ENCODE data around the gene UNC45B. TPM values are rescaled to one million over a fixed set of nuclear protein-coding genes. Genes with fewer than 3 reads are reported as not detected.

Gene UNC45B
- total and polyA plus RNA-seq, 2 donors (not counting 1 experiment from before 2014, with no cell fraction given) = not detected

DNA sequence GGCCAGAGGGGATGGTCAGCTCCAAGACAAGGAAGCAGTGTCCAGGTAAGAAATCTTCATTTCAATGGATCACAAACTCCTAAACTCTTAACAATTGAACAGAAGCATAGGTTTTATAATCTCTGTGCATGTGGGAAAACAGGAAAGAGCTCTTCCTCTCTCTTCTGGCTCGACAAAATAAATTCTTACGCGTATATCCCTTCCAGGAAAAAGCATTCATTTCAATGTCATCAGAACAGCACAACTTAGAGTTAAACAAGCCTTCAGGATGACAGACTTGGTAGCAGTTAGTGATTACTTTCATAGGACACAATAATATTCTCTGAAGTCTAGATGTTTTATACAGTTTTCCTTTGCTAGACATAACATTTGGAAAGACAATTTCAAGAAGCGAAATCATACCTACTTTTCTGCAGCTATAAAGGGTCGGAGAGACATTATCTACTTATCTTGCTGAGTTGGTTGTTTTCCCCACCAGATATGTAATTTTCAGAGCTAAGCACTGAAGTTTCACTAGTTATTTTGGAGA lies 65.9 kb downstream of the UNC45B start:
- no peak overlapping the region for H3K4me3 ChIP-seq (ENCODE audit: control extremely low read depth in 1 of 5, extremely low read depth in 1 of 5, insufficient read depth in 1 of 5, low read depth in 2 of 5, low read length in 4 of 5)

DNA sequence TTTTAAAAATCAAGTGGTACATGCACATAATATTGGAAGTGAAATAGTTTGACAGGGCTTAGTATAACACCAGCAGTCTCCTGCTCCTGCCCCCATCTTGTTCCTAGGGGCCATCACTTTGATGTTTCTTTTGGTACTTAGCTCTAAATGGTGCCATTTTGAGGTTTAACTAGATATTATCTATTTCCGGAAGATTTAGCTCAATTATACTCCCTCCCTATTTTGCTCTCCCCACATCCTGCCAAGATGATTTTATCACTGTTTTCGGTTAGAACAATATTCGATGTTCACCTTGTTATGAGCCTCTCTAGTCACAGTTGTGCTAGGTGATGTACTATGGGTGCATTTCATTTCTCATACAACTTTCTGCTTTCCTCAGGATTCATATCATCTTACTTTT lies 66.6 kb downstream of the UNC45B start:
- Histone ChIP-seq H3K4me1 (ENCODE audit: control insufficient read depth in 2 of 2, insufficient read depth in 2 of 2, low read length in 2 of 2) (no peaks in the 10 kb centered on the region), H3K36me3 (replicated peaks in 1 of 2; ENCODE audit: control extremely low read depth in 1 of 2, control insufficient read depth in 1 of 2, extremely low read depth in 1 of 2, insufficient read depth in 2 of 2, low read length in 1 of 2) (no peaks in the 10 kb centered on the region), H3K27me3 (replicated peaks in 1 of 4; ENCODE audit: control extremely low read depth in 1 of 4, control insufficient read depth in 3 of 4, insufficient read depth in 4 of 4, low read length in 3 of 4) (peaks cover 0 to 14% (median 2%) of the 10 kb centered on the region in 4 experiments), H3K4me2 (replicated peaks; ENCODE audit: low read depth, low read length, poor library complexity, severe bottlenecking) (no peak overlapping the region), H3K79me2 (ENCODE audit: control insufficient read depth, insufficient read depth, low read length) (no peaks in the 10 kb centered on the region), H3K27ac (ENCODE audit: low read length in 2 of 2) (no peak overlapping the region), H3K9me3 (ENCODE audit: control extremely low read depth in 1 of 3, control insufficient read depth in 2 of 3, insufficient read depth in 1 of 3, low read length in 2 of 3) (peaks cover 0 to 2% (median 0%) of the 10 kb centered on the region in 3 donors), H4K20me1 (ENCODE audit: control insufficient read depth, insufficient read depth, low read length, poor library complexity, severe bottlenecking) (no peaks in the 10 kb centered on the region), H3K9ac (ENCODE audit: low read length) (no peak overlapping the region), H2AFZ (ENCODE audit: insufficient read depth, low read depth, low read length, poor library complexity, severe bottlenecking) (no peak overlapping the region), H3K4me3 (ENCODE audit: control extremely low read depth in 1 of 5, extremely low read depth in 1 of 5, insufficient read depth in 1 of 5, low read depth in 2 of 5, low read length in 4 of 5) (no peak overlapping the region)
- TF ChIP-seq, protein P1, sequence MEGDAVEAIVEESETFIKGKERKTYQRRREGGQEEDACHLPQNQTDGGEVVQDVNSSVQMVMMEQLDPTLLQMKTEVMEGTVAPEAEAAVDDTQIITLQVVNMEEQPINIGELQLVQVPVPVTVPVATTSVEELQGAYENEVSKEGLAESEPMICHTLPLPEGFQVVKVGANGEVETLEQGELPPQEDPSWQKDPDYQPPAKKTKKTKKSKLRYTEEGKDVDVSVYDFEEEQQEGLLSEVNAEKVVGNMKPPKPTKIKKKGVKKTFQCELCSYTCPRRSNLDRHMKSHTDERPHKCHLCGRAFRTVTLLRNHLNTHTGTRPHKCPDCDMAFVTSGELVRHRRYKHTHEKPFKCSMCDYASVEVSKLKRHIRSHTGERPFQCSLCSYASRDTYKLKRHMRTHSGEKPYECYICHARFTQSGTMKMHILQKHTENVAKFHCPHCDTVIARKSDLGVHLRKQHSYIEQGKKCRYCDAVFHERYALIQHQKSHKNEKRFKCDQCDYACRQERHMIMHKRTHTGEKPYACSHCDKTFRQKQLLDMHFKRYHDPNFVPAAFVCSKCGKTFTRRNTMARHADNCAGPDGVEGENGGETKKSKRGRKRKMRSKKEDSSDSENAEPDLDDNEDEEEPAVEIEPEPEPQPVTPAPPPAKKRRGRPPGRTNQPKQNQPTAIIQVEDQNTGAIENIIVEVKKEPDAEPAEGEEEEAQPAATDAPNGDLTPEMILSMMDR (IDR thresholded peaks at IDR 0.05) = no peak
- TF ChIP-seq EZH2 (IDR thresholded peaks at IDR 0.05; ENCODE audit: borderline replicate concordance, insufficient read depth, low read depth, low read length, poor library complexity, severe bottlenecking) = no peak
- intact Hi-C loops (cut with micrococcal nuclease) = loop anchor here (10.0 kb wide), 1 partner anchor 51 kb away; no protein-coding TSS in a partner anchor
- Mint-ChIP-seq H3K4me3 (no peak overlapping the region), H3K27me3 (peaks cover 26% of the 10 kb centered on the region), H3K27ac (no peak overlapping the region), H3K9me3 (ENCODE audit: insufficient read depth) (peaks cover 3% of the 10 kb centered on the region), H3K4me1 (peaks cover 6% of the 10 kb centered on the region)
- POLR2A ChIA-PET = interaction anchor here (0.7 kb wide), 1 partner anchor 300 kb away, joined by 4 read pairs; no protein-coding TSS in a partner anchor
- no CpG with 5 or more reads among the region's 3 CpGs for WGBS (ENCODE audit: insufficient coverage)
- CTCF ChIA-PET = interaction anchor here (1.0 kb wide), 1 partner anchor 321 kb away, joined by 4 read pairs; no protein-coding TSS in a partner anchor
- no peak for DNase-seq
- ATAC-seq (ENCODE audit: low read depth) = no peak

More for the DNA sequence above, 65.9 kb downstream of the UNC45B start:
- DNase-seq = no peak
- Mint-ChIP-seq H3K27me3 (peaks cover 30% of the 10 kb centered on the region), H3K4me1 (peaks cover 2% of the 10 kb centered on the region), H3K4me3 (no peak overlapping the region), H3K9me3 (ENCODE audit: insufficient read depth) (peaks cover 3% of the 10 kb centered on the region), H3K27ac (no peak overlapping the region)
- Histone ChIP-seq H3K4me1 (ENCODE audit: control insufficient read depth in 2 of 2, insufficient read depth in 2 of 2, low read length in 2 of 2) (no peaks in the 10 kb centered on the region), H3K9ac (ENCODE audit: low read length) (no peak overlapping the region), H3K27me3 (replicated peaks in 1 of 4; ENCODE audit: control extremely low read depth in 1 of 4, control insufficient read depth in 3 of 4, insufficient read depth in 4 of 4, low read length in 3 of 4) (peaks cover 0 to 14% (median 4%) of the 10 kb centered on the region in 4 experiments), H3K36me3 (replicated peaks in 1 of 2; ENCODE audit: control extremely low read depth in 1 of 2, control insufficient read depth in 1 of 2, extremely low read depth in 1 of 2, insufficient read depth in 2 of 2, low read length in 1 of 2) (no peaks in the 10 kb centered on the region), H3K27ac (ENCODE audit: low read length in 2 of 2) (no peak overlapping the region), H4K20me1 (ENCODE audit: control insufficient read depth, insufficient read depth, low read length, poor library complexity, severe bottlenecking) (no peaks in the 10 kb centered on the region), H3K9me3 (ENCODE audit: control extremely low read depth in 1 of 3, control insufficient read depth in 2 of 3, insufficient read depth in 1 of 3, low read length in 2 of 3) (peaks cover 0 to 2% (median 0%) of the 10 kb centered on the region in 3 donors), H3K4me2 (replicated peaks; ENCODE audit: low read depth, low read length, poor library complexity, severe bottlenecking) (no peak overlapping the region), H3K79me2 (ENCODE audit: control insufficient read depth, insufficient read depth, low read length) (no peaks in the 10 kb centered on the region), H2AFZ (ENCODE audit: insufficient read depth, low read depth, low read length, poor library complexity, severe bottlenecking) (no peak overlapping the region)
- ChIA-PET POLR2A (interaction anchor here (0.9 kb wide), 1 partner anchor 10 kb away, joined by 3 read pairs; no protein-coding TSS in a partner anchor), CTCF (interaction anchor here (0.6 kb wide), 1 partner anchor 551 kb away, joined by 3 read pairs; no protein-coding TSS in a partner anchor)
- intact Hi-C loops (cut with micrococcal nuclease) = loop anchor here (10.0 kb wide), 1 partner anchor 51 kb away; no protein-coding TSS in a partner anchor
- TF ChIP-seq EZH2 (IDR thresholded peaks at IDR 0.05; ENCODE audit: borderline replicate concordance, insufficient read depth, low read depth, low read length, poor library complexity, severe bottlenecking) = no peak
- no CpG with 5 or more reads among the region's 5 CpGs for WGBS (ENCODE audit: insufficient coverage)
- ATAC-seq (ENCODE audit: low read depth) = no peak

Data from B cell (primary cell).